NCI-H146 treated with DMSO at 0.1 percent for 48 hours (cell line): ENCODE data around the gene WASHC4.

Source experiments
- DNase-seq: peaks from one replicate; lab custom pipeline; 2025; ENCODE audit not compliant: unreplicated experiment; lab: John Stamatoyannopoulos, UW

Gene WASHC4, protein sequence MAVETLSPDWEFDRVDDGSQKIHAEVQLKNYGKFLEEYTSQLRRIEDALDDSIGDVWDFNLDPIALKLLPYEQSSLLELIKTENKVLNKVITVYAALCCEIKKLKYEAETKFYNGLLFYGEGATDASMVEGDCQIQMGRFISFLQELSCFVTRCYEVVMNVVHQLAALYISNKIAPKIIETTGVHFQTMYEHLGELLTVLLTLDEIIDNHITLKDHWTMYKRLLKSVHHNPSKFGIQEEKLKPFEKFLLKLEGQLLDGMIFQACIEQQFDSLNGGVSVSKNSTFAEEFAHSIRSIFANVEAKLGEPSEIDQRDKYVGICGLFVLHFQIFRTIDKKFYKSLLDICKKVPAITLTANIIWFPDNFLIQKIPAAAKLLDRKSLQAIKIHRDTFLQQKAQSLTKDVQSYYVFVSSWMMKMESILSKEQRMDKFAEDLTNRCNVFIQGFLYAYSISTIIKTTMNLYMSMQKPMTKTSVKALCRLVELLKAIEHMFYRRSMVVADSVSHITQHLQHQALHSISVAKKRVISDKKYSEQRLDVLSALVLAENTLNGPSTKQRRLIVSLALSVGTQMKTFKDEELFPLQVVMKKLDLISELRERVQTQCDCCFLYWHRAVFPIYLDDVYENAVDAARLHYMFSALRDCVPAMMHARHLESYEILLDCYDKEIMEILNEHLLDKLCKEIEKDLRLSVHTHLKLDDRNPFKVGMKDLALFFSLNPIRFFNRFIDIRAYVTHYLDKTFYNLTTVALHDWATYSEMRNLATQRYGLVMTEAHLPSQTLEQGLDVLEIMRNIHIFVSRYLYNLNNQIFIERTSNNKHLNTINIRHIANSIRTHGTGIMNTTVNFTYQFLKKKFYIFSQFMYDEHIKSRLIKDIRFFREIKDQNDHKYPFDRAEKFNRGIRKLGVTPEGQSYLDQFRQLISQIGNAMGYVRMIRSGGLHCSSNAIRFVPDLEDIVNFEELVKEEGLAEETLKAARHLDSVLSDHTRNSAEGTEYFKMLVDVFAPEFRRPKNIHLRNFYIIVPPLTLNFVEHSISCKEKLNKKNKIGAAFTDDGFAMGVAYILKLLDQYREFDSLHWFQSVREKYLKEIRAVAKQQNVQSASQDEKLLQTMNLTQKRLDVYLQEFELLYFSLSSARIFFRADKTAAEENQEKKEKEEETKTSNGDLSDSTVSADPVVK

GRCh38 chr12:105107494-105108371 lies at the start of gene WASHC4:
Gene WASHC4, plus strand, starts transcription at chr12:105107731. Its CDS starts 70 bp downstream, at chr12:105107801.
- DNase-seq = peak; percentile 82

GRCh38 chr12:105060715-105061378 lies 46.7 kb upstream of the WASHC4 start:
- DNase-seq = no peak

- DNase-seq = no peak
Observed at GRCh38 chr12:105064564-105065178, 42.9 kb upstream of the WASHC4 start.

DNA sequence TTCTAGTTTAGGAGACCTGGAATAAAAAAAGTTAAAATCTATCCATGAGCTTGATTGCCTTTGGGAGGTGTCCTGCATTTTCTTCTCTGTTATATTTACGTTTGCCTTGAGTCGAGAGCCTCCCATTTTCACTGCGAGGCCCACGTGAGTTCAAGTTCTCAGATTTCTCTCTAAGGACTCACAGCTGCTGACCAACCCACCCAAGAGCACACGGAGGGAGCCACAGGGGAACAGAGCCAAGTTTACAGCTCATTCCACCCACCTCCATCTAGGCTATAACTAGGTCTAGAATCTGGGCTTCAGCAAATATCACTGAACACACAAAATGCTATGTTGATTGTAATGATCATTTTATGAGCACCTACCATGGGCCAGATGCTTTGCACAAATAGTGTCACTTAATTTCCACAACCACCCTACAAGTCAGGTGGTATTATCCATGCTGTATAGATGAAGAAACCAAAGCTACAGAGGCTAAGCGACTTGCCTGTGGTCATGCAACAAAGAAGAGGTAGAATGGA lies 40.0 kb upstream of the WASHC4 start:
- DNase-seq = no peak

DNA sequence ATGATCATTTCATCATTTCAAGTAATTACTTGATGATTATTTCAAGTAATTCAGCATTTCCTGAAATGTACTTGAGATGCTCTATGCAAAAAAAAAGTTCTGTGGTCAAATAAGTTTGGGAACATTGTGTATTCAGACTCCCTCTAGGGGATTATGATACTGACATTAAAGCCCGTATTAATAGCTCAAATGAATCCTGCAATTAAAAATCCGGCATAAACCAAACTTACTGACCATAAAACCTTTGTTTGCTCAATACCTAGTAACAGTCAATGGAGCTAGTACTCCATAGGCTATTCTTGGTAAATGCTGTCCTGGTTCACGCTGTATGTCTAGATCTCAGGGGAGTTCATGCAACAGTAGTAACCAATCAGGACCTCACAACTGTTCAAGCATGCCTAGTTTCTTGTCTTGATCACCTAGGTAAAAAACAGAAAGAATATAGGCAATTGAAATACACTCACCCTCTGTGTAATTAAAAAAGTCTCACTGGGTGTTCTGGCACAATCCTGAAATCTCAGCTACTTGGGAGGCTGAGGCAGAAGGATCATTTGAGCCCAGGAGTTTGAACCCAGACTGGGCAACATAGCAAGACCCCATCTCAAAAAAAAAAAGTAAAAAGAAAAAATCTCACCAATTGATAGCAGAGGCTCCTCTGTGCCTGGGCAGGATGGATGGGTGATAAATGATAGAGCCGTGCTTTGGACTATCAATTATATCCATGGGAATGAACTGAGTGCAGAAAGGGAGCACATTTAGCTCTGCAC lies 37.4 kb upstream of the WASHC4 start:
- no peak for DNase-seq

GRCh38 chr12:105071981-105072380 lies 35.5 kb upstream of the WASHC4 start:
- DNase-seq = no peak

GRCh38 chr12:105072888-105073488 lies 34.5 kb upstream of the WASHC4 start:
- no peak for DNase-seq

- DNase-seq = no peak
Observed at GRCh38 chr12:105076098-105076497, 31.4 kb upstream of the WASHC4 start.

GRCh38 chr12:105076913-105077312 lies 30.6 kb upstream of the WASHC4 start:
- DNase-seq = no peak

DNA sequence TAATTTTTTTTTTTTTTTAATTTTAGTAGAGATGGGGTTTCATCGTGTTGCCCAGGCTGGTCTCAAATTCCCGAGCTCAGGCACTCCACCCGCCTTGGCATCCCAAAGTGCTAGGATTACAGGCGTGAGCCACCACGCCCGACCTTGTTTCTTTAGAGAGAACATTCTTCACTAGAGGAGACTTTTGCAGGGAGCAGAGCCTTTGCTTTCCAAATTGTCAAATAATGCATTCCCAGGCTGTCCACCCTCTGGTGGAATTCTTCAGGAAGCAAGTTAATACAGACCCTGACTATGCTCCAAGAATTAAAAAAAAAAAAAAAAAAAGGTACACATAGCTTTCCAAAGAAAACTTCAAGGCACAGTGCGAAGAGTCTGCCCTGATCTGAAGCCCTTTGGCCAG lies 30.1 kb upstream of the WASHC4 start:
- no peak for DNase-seq

- DNase-seq = no peak
Observed at GRCh38 chr12:105078712-105079570, 28.6 kb upstream of the WASHC4 start.

GRCh38 chr12:105083031-105083430 lies 24.5 kb upstream of the WASHC4 start:
- DNase-seq = no peak

DNA sequence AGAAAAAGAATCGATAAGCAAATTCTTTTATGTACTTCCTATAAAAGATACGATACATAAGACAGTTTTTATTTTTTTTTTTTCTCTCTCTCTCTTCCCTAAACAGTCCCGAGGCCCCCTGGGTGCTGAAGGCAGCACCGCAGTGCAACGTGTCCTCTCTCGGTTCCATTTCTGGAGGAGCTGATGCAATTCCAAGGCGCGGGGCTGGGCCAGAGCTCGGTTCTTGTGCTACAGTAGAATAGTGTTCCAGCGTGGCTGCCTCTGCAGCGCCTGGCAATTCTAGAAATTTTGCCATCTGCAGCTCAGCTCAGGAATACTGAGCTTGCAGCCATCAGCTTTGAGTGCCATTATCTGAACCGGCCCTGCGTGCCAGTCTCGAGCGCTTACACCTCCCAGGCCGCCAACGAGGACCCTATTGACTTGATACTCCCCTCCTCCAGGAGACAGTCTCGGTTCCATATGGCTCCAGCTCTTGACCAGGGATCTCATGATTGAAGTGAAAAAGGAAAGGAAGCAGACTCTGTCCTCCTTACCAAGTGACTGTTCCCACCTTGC lies 23.9 kb upstream of the WASHC4 start:
- no peak for DNase-seq

- peak; percentile 57 for DNase-seq
Observed at GRCh38 chr12:105084251-105085250, 23.0 kb upstream of the WASHC4 start, which contains the start of gene ALDH1L2. Gene ALDH1L2, minus strand, starts transcription at chr12:105084458. Its CDS starts 22 bp downstream, at chr12:105084436.

DNA sequence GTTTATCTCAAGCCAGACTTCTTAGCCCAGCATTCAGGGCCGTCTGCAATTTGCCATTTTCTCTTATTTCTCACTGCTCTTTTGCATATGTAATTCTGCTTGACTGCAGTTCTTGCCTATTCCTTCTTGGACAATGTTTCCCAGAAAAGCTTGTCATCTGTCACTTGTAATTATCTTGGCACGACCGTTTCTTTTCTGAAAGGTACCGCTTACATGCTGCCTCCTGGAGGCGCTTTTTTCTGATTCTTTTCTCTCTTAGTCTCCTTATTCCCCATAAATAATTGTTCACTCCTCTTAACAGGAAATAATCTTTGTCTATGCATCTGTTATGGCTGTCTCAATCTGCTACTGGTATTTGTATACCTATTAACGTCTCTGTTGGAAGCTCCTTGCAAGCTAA lies 22.0 kb upstream of the WASHC4 start:
- DNase-seq = no peak
